GM12872 (cell line): ENCODE measurements around the gene C1orf35.

Source experiments
- CTCF ChIP-seq: IDR thresholded peaks from 3 replicates; pipeline ENCODE4 v1.5.1; 2011; ENCODE audit warnings: low read depth, mild to moderate bottlenecking, low read length, moderate library complexity; ENCODE audit not compliant: insufficient read depth

The C1orf35 gene

GRCh38 chr1:228089519-228090380 is 13.4 kb downstream of the C1orf35 start:
- no peak for TF ChIP-seq CTCF

GRCh38 chr1:228088586-228089498 is 14.3 kb downstream of the C1orf35 start:
- TF ChIP-seq CTCF: no peak

GRCh38 chr1:228087771-228088251 is 15.3 kb downstream of the C1orf35 start:
- TF ChIP-seq CTCF: no peak

- no peak for TF ChIP-seq CTCF
Measured at GRCh38 chr1:228085287-228085951, 17.7 kb downstream of the C1orf35 start.

DNA sequence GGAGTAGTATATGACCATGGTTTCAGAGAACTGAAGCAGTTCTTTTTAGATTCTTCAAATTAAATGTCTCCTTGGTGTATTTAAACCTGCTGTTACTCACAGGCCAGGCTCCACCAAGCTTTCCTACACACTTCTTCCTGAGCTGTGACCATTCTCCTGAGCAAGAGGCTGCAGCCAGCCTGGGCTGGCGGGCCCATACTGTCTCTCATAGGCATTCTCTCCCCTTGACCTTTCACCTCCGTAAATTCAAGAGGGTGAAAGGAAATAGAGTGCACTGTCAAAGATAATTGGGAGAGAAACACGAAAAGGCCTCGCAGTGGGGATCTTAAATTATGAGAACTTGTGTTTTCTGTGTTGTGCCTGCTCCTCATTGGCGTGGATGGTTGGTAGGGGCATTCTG is 18.3 kb downstream of the C1orf35 start:
- no peak for TF ChIP-seq CTCF

DNA sequence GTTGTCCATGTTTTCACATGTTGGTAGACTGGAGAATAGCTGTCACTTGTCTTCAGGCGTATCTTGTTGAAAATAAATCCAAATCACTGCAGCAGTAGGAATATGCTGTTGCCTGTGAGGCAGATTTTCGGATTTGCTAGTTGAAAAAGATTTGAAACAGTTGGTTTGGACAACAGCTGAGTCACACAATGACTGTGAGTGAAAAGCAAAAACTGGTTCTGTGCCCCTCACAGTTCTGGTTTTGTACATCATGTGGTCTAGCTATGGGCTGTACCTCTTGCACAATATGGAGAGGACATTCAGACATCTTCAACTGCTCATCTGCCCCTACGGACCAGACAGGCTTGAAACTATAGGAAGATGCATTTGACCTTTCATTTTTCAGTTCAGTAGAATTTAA is 18.8 kb downstream of the C1orf35 start:
- TF ChIP-seq CTCF: no peak

GRCh38 chr1:228083871-228084278 is 19.2 kb downstream of the C1orf35 start:
- TF ChIP-seq CTCF: no peak
